H54 (cell line): ENCODE results near the gene HTT.

Experiments used
- DNase-seq: peaks from one replicate; pipeline ENCODE4 v3.0.0; 2011; ENCODE audit warnings: low spot score, mixed read lengths; ENCODE audit not compliant: insufficient read length
- FAIRE-seq: peaks from 3 replicates; lab custom pipeline; 2011; peaks lifted over from hg19 to GRCh38; lab: Jason Lieb, UNC
- POLR2A ChIP-seq: IDR thresholded peaks from 2 replicates; pipeline ENCODE4 v1.6.1; 2011; ENCODE audit warnings: low read depth, mild to moderate bottlenecking, low read length

Gene HTT

DNA sequence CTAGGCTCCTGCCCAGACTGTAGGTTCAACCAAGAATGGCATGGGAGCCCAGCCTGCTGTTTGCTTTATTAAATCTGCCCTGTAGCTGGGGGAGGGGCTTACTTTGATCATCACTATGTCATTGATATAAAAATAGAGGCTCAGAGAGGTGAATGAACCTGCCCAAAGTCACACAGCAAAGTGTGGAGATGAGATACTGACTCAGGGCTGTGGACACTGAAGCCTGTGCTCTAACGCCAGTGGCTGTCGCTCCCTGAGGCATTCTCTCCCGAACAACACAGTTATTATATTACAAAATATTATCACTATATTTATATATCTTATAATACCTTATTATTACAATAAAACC, 178.0 kb downstream of the HTT start:
- FAIRE-seq (no peak), DNase-seq (no peak)
- no peak for TF ChIP-seq POLR2A

DNA sequence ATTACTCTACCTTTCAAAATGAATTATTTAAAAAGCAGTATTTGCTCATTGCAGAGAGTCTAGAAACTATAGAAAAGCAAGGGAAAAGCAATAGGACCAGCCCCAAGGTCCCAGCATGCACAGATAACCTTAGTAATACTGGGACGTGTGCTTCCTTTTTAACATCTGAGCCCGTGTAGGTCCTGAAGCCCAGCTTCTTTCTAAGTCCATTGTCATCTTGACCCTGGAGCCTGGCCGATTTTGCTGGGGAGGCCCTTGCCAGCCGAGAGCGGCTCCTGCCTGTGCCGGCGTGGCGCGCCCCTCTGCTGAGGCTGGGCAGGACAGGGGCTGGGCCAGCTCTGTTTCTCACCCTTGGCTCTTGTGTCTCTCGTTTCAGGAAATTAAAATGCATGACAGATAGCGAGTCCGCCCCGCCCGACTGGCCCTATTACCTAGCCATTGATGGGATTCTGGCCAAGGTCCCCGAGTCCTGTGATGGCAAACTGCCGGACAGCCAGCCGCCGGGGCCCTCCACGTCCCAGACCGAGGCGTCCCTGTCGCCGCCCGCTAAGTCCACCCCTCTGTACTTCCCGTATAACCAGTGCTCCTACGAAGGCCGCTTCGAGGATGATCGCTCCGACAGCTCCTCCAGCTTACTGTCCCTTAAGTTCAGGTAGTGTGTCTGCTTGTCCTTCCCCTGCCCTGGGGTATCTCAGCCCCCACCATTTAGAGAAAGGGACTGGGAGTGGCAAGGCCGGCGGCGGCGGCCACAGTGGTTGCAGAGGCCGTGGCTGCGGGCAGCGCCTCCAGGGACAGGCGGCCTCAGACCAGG, 178.6 kb downstream of the HTT start:
- DNase-seq: no peak
- no peak for TF ChIP-seq POLR2A
- no peak for FAIRE-seq

- no peak for TF ChIP-seq POLR2A
- no peak for FAIRE-seq
These were observed 179.3 kb downstream of the HTT start for GRCh38 chr4:3253808-3254207.

GRCh38 chr4:3254302-3255131, 180.0 kb downstream of the HTT start:
- no peak for TF ChIP-seq POLR2A
- DNase-seq: no peak
- FAIRE-seq: no peak

More at GRCh38 chr4:3253808-3254207, 179.3 kb downstream of the HTT start:
- DNase-seq: no peak

GRCh38 chr4:3255611-3256186, 181.2 kb downstream of the HTT start:
- TF ChIP-seq POLR2A: no peak
- DNase-seq (no peak), FAIRE-seq (no peak)

- no peak for DNase-seq
- no peak for TF ChIP-seq POLR2A
- no peak for FAIRE-seq
These were observed 182.0 kb downstream of the HTT start for GRCh38 chr4:3256230-3257102.

- no peak for FAIRE-seq
- no peak for TF ChIP-seq POLR2A
- DNase-seq: no peak
These were observed 182.6 kb downstream of the HTT start for GRCh38 chr4:3257103-3257555.

DNA sequence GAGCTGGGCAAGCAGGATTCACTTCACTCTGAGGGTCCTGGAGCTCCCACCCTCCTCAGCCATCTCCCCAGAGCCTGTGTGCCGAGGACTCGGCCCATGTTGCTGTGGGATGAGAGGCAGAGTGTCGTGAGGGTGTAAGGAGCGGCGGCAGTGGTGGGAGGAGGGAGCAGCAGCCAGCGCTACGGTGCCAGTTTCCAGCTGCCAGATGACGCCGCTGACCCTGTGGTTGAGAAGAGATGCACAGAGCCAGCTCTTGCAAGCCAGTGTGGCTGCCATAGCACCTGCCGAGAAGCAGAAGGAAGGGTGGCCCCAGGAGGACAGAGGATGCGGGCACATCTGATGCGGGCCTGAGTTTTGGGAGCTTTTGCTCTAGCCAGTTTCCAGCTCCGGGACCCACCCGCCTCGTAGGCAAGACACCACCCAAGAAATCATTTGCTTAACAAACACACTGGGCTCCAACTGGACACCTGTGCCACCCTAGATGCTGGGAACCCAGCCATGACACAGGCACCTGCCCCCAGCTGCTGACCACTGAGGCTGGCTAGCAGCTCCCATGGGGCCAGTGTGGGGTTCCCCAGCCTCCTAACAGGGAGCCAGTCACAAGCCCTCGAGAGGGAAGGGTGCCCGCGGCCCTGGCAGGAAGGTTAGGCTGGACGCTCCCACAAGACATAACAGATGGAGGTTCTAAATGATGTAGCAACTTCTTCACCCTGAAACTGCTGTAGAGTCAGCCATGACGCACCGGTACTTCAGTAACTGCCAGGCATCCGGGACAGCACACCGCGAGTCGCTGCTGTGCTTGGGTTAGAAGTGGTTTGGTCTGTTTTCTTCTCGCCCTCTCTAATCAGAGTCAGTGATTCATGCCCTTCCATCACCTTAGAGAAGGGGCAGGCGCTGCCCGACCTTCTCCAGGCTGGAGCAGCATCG, 183.3 kb downstream of the HTT start:
- FAIRE-seq (peak; percentile 69), DNase-seq (peak; percentile 89)
- no peak for TF ChIP-seq POLR2A

DNA sequence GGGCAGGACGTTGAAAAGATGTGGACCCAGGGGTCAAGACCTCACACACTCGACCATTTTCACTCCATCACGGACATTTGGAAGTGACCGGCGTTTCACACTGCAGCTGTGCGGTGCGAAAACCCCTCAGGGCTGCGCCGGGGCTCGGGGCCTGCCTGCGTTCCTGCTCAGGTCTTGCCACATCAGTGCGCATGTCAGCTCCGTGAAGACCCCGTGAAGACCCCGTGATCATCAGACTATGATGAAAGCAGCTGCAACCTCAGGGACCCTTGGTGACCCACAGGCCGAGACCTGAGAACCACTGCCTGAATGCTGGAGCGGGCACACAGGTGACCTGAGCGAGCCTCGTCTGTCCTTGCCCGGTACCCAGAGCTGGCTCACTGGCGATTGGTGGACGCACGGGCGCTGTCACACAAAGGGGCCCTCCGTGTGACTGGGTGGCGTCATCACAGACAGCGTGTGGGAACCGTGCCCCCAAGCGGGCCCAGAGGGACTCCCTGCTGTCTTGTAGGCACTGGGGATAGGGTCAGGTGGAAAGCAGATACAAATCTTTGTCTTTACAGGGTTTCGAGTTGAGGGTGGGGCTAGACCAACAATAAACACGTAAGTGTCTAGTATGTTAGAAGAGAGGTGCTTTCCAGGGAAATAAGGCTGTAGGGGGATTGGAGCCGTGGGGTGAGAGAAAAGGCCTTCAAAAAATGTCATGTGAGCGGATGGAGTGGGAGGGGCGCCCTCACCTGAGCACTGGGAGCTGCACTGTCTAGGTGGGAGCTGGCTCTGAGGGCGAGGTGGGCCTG, 187.1 kb downstream of the HTT start:
- TF ChIP-seq POLR2A: no peak
- DNase-seq (no peak), FAIRE-seq (no peak)

DNA sequence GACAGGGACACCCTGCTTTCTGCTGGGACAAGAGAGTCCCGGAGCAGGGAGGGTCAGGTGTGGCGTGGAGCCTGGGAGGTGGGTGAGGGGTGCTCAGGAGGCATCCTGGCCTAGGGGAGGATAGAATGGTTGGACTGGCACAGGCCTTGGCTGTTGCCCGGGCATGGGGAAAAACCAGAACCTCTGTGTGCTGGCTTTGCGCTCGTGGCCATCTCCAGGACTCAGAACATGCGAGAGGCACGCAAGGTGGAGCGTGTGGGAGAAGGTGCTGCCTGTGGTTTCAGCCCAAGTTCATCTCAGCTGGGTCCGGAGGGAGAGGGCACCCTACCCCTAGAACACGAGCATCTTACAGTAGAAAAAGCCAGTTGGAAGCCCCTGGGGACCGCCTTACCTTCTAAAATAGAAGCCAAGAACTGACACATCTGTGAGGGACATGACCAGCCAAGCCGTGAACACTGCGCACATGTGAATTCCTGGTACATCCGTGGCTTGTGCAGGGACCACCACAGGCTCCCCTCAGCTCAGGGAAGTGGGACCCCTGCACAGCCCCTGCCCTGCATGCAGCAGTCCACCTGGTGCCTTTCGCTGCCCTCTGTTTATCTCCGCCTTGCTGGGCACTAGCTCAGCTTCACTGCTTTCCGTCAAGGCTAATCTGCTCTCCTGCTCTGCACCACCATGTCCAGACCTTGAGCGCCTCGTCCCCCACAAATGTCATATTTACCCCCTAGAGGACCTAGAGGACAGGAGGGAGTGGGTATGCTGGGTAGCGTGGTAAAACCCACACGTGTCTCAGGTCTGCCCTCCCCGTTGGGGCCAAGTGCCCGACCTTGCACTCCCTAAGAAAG, 187.9 kb downstream of the HTT start:
- no peak for FAIRE-seq
- no peak for TF ChIP-seq POLR2A
- DNase-seq: no peak

DNA sequence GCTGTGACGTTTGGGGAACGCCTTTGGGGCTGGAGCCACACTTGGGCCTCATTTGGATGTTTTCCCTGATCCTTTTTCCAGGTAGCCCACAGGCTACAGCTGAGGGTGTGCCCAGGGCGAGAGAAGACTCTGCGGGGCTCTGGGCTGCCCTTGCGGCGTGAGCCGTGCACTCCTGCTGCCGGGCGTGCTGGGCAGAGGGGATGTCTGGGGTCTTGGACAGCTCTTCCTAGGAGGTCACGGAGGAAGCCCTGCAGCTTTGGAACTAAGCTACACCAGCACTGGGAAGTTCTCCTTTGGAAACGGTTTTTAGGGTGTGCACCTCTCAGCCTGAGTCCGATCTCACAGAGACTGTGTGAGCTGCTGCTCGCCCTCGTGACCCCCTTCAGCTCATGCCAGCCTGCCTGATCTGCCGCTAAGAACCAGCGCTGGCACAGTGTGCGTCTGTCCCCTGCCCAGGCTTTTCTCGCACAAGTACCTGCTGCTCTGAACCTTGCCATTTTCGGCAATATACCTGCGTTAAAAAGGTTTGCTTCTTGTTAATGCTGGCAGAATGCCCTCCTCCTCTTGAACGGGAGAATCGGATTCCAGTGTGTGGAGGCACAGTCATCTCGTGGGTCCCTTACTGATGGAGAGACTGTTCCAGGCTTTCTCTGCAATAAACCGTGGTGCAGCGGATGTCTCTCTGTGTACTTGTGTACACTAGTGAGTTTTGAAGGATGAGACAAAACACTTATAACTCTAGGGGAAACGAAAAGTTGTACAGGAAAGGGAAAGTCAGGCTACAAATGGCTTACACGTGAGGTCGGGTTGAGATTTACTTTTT, 188.8 kb downstream of the HTT start:
- no peak for FAIRE-seq
- no peak for DNase-seq
- TF ChIP-seq POLR2A: no peak
